ENCODE measurements around the gene PTDSS2.

The PTDSS2 gene

DNA sequence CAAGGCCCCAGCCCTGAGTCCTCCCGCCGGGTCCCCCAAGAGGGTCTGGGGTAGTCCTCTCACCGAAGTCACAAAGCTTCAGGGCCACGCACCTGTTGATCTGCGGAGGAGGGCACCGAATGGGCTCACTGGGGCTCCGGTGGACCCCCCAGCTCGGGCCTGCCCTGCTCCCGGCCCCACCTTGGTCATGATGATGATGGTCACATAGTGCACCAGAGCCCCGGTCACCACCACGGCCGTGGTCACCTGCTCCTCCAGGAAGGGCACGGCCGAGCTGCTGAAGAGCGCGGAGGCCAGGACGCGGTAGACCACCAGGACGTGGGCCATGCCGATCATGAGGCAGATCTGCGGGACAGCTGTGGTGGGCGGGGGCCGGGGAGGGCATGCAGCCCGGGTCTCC, 21.8 kb upstream of the PTDSS2 start:
- no peak for DNase-seq (ENCODE audit: low read depth)
- no peak overlapping the region for H3K4me3 ChIP-seq (ENCODE audit: low read depth, low read length)
- no peak for TF ChIP-seq CTCF (conservative IDR thresholded peaks at IDR 0.05; ENCODE audit: low read depth, low read length)

DNA sequence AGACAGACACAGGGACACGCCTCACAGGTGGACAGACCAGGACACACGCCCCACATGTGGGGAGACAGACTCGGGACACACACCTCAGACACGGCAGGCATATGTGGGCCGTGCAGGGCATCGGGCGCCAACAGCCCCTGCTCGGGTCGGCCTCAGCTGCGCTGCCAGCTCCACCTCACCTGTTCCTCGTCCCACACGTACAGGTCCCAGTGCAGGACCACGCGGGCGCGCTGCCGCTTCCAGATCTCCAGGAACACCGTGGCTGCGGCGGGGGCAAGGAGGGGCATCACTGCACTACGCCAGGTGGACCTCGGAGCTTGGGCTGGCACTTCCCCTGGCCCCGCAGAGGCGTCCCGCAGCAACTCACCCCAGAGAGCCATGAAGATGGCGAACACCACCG, 20.7 kb upstream of the PTDSS2 start:
- TF ChIP-seq CTCF (conservative IDR thresholded peaks at IDR 0.05; ENCODE audit: low read depth, low read length): no peak
- H3K4me3 ChIP-seq (ENCODE audit: low read depth, low read length): no peak overlapping the region
- DNase-seq (ENCODE audit: low read depth): no peak

DNA sequence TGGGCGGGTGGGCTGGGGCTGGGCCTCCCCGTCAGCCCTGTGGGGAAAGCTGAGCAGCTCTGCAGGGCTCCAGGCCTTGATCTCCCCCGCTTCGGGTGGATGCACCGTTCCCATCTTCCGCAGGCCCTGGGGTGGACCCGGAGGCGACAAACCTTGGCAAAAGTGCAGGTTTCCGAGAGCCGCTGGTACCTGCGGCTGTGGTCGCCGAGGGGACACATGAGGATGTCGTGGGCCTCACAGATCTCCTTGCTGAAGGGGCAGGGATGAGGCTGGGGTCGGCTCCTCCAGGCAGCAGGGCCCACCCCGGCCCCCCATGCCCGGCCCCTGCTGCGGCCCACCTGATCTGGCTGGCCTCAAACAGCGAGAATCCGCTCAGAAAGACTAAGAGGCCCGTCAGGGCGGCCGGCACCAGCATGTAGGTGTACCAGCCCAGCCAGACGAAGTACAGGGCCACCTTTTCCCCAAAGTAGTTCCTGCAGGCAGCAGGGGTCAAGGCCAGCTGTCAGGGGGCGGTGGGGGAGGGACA, 20.1 kb upstream of the PTDSS2 start:
- no peak for DNase-seq (ENCODE audit: low read depth)
- TF ChIP-seq CTCF (conservative IDR thresholded peaks at IDR 0.05; ENCODE audit: low read depth, low read length): no peak
- H3K4me3 ChIP-seq (ENCODE audit: low read depth, low read length): no peak overlapping the region

DNA sequence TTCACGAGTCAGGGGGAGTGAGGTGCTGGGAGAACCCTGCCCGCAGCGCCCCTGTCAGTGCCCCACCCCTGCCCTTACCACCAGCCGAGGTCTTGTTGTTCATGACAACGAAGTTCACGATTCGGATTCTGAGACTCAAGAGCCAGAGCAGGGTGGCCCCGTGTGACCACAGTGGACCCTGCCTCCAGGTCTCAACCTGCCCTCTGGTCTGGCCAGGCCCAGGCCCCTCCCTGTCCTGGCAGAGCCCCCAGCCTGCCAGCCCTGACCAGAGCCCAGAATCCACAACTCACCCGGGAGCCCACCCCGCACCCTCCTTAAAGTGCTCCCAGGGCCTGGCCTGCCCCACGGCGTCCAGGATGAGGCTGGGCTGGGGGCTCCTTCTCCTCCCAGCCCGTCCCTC, 18.2 kb upstream of the PTDSS2 start:
- no peak for TF ChIP-seq CTCF (conservative IDR thresholded peaks at IDR 0.05; ENCODE audit: low read depth, low read length)
- no peak overlapping the region for H3K4me3 ChIP-seq (ENCODE audit: low read depth, low read length)
- no peak for DNase-seq (ENCODE audit: low read depth)

- DNase-seq (ENCODE audit: low read depth): no peak
- no peak for TF ChIP-seq CTCF (conservative IDR thresholded peaks at IDR 0.05; ENCODE audit: low read depth, low read length)
- H3K4me3 ChIP-seq (ENCODE audit: low read depth, low read length): no peak overlapping the region
These were observed 17.5 kb upstream of the PTDSS2 start for GRCh38 chr11:432501-433100.

- DNase-seq (ENCODE audit: low read depth): no peak
- H3K4me3 ChIP-seq (ENCODE audit: low read depth, low read length): no peak overlapping the region
- TF ChIP-seq CTCF (conservative IDR thresholded peaks at IDR 0.05; ENCODE audit: low read depth, low read length): no peak
These were observed 17.0 kb upstream of the PTDSS2 start for GRCh38 chr11:433111-433510.

GRCh38 chr11:433641-434040, 16.4 kb upstream of the PTDSS2 start:
- TF ChIP-seq CTCF (conservative IDR thresholded peaks at IDR 0.05; ENCODE audit: low read depth, low read length): no peak
- DNase-seq (ENCODE audit: low read depth): no peak
- H3K4me3 ChIP-seq (ENCODE audit: low read depth, low read length): no peak overlapping the region

Data from choroid plexus epithelial cell (primary cell).